ENCODE results near the gene MRPL45.
"Not testable (repeated sequence)": the region's sequence is repeated elsewhere in the genome, so short reads cannot be mapped to it uniquely, and the experiment has no call there.

GRCh38 chr17:38254357-38254756, 42.6 kb upstream of the MRPL45 start:
- not testable (repeated sequence) for TF ChIP-seq CTCF, POLR2A (IDR thresholded peaks at IDR 0.05)

Data from lower leg skin (tissue), 3 donors.